Esophagus squamous epithelium (tissue), 5 donors: ENCODE data around the gene RBMS3. TPM values are rescaled to one million over a fixed set of nuclear protein-coding genes. Genes with fewer than 3 reads are reported as not detected.

Experiments used
- DNase-seq: peaks from one replicate; lab custom pipeline; 2025; lab: John Stamatoyannopoulos, UW
- H3K27ac ChIP-seq, 4 donors: fragments of 200-600 bp; sonication (generic); one replicate each; pipeline ENCODE4 v1.5.1; 2016 to 2019; ENCODE audit warnings: mild to moderate bottlenecking in 1 of 4
- H3K27me3 ChIP-seq, 4 donors: fragments of 200-600 bp; sonication (generic); 1 replicate in 3 of 4; 2 replicates in 1 of 4; pipeline versions ENCODE4 v1.5.1 to v1.6.0; 2017 to 2021; ENCODE audit warnings: antibody characterized with exemption in 1 of 4
- H3K36me3 ChIP-seq, 3 donors: fragments of 200-600 bp; sonication (generic); one replicate each; pipeline ENCODE4 v1.5.1; 2016 to 2019
- H3K4me1 ChIP-seq, 3 donors: fragments of 200-600 bp; sonication (generic); one replicate each; pipeline ENCODE4 v1.5.1; 2017 to 2019
- H3K4me3 ChIP-seq, 4 donors: fragments of 200-600 bp; sonication (generic); 1 replicate in 3 of 4; 2 replicates in 1 of 4; pipeline ENCODE4 v1.5.1; 2016 to 2019; ENCODE audit warnings: mild to moderate bottlenecking in 2 of 4, moderate library complexity in 1 of 4
- H3K9me3 ChIP-seq, 3 donors: fragments of 200-600 bp; sonication (generic); one replicate each; pipeline ENCODE4 v1.5.1; 2016 to 2019
- CTCF ChIP-seq, 6 experiments: fragments of 450-650 bp in 4 of 6; fragments of 200-600 bp in 2 of 6; sonication (generic) in 2 of 6; IDR thresholded peaks; one replicate each; pipeline ENCODE4 v1.5.1; 2016 to 2019; ENCODE audit warnings: antibody characterized with exemption in 6 of 6, mild to moderate bottlenecking in 4 of 6, moderate library complexity in 4 of 6
- POLR2A ChIP-seq, 4 donors: fragments of 450-650 bp; IDR thresholded peaks; one replicate each; pipeline ENCODE4 v1.6.1; 2017; ENCODE audit warnings: antibody characterized with exemption in 4 of 4, mild to moderate bottlenecking in 4 of 4, moderate library complexity in 3 of 4
- WGBS, 2 donors: methylation state at CpG; one replicate each; pipeline ENCODE4 v1.1.5; 2018; 5-methylcytosine and 5-hydroxymethylcytosine counted together
- intact Hi-C: fragments of 100-400 bp; cut with DNase I; formaldehyde crosslinking; loops from one replicate; pipeline ENCODE4 v1.15.0; 2022
- total RNA-seq, 4 donors: library from RNA; depleted of rRNA; stranded (reverse); fragments of >200 nt; gene quantifications; one replicate each; pipeline ENCODE4 v1.1.0, GENCODE V29; 2016
- donor health status: DM: yes; HTN: yes; CAD: no.

Gene RBMS3
- total RNA-seq, 4 donors from 2014 or later: 0.57 to 35.7 (median 6.1) TPM

- Histone ChIP-seq H3K4me3 (no peak overlapping the region), H3K9me3 (no peaks in the 10 kb centered on the region), H3K27ac (no peak overlapping the region), H3K36me3 (no peaks in the 10 kb centered on the region), H3K27me3 (no peaks in the 10 kb centered on the region), H3K4me1 (peaks cover 0 to 6% (median 0%) of the 10 kb centered on the region in 3 donors)
- intact Hi-C loops: no loop called here
- TF ChIP-seq POLR2A (IDR thresholded peaks at IDR 0.05): no peak
- TF ChIP-seq CTCF (IDR thresholded peaks at IDR 0.05): no peak
- WGBS, 2 donors: 70 to 78% methylated on average over 3 of the region's 3 CpGs
- no peak for DNase-seq
Measured at GRCh38 chr3:29506502-29506901, 225.6 kb downstream of the RBMS3 start.

GRCh38 chr3:29511701-29512100 lies 230.8 kb downstream of the RBMS3 start:
- WGBS, 2 donors: 45 to 67% methylated on average over 1 of the region's 1 CpG
- H3K4me3 ChIP-seq: no peak overlapping the region
- no peak overlapping the region for H3K27ac ChIP-seq
- intact Hi-C loops: no loop called here
- H3K4me1 ChIP-seq: peaks cover 3 to 34% (median 24%) of the 10 kb centered on the region in 3 donors
- no peaks in the 10 kb centered on the region for H3K27me3 ChIP-seq
- DNase-seq: no peak
- H3K36me3 ChIP-seq: no peaks in the 10 kb centered on the region
- TF ChIP-seq POLR2A (IDR thresholded peaks at IDR 0.05) (no peak), CTCF (IDR thresholded peaks at IDR 0.05) (no peak)
- H3K9me3 ChIP-seq: no peaks in the 10 kb centered on the region

- intact Hi-C loops: no loop called here
Measured at GRCh38 chr3:29512641-29513040, 231.8 kb downstream of the RBMS3 start.

GRCh38 chr3:29513236-29513635 lies 232.4 kb downstream of the RBMS3 start:
- Histone ChIP-seq H3K36me3 (no peaks in the 10 kb centered on the region), H3K9me3 (no peaks in the 10 kb centered on the region), H3K4me1 (peaks cover 3 to 34% (median 24%) of the 10 kb centered on the region in 3 donors), H3K27ac (peak overlapping the region in 2 of 4 donors; percentile 10 to 27), H3K27me3 (no peaks in the 10 kb centered on the region), H3K4me3 (peak overlapping the region in 1 of 4 donors; percentile 17)
- intact Hi-C loops: no loop called here
- WGBS, 2 donors: 26 to 29% methylated on average over 3 of the region's 3 CpGs
- DNase-seq: no peak
- TF ChIP-seq CTCF (IDR thresholded peaks at IDR 0.05) (no peak), POLR2A (IDR thresholded peaks at IDR 0.05) (no peak)

More at GRCh38 chr3:29512641-29513040, 231.8 kb downstream of the RBMS3 start:
- TF ChIP-seq POLR2A (IDR thresholded peaks at IDR 0.05): no peak
- no peak for TF ChIP-seq CTCF (IDR thresholded peaks at IDR 0.05)
- H3K4me1 ChIP-seq: peaks cover 3 to 34% (median 24%) of the 10 kb centered on the region in 3 donors
- H3K4me3 ChIP-seq: peak overlapping the region in 1 of 4 donors; percentile 17
- no peaks in the 10 kb centered on the region for H3K27me3 ChIP-seq
- no peak for DNase-seq
- no peaks in the 10 kb centered on the region for H3K9me3 ChIP-seq
- H3K27ac ChIP-seq: peak overlapping the region in 1 of 4 donors; percentile 10
- 31 to 43% methylated on average over 4 of the region's 4 CpGs for WGBS, 2 donors
- no peaks in the 10 kb centered on the region for H3K36me3 ChIP-seq

GRCh38 chr3:29514170-29514569 lies 233.3 kb downstream of the RBMS3 start:
- no peaks in the 10 kb centered on the region for H3K9me3 ChIP-seq
- H3K27ac ChIP-seq: peak overlapping the region in 2 of 4 donors; percentile 0 to 27
- 36 to 41% methylated on average over 3 of the region's 3 CpGs for WGBS, 2 donors
- H3K36me3 ChIP-seq: no peaks in the 10 kb centered on the region
- DNase-seq: no peak
- peaks cover 3 to 34% (median 24%) of the 10 kb centered on the region in 3 donors for H3K4me1 ChIP-seq
- intact Hi-C loops: no loop called here
- no peaks in the 10 kb centered on the region for H3K27me3 ChIP-seq
- TF ChIP-seq POLR2A (IDR thresholded peaks at IDR 0.05) (no peak), CTCF (IDR thresholded peaks at IDR 0.05) (no peak)
- no peak overlapping the region for H3K4me3 ChIP-seq
